Suprapubic skin (tissue), 3 donors: ENCODE data around the gene SPAG16.

ENCODE experiments used
- EP300 ChIP-seq: sonication (generic); formaldehyde crosslinking; IDR thresholded peaks from one replicate; pipeline ENCODE4 v1.6.1; 2017; ENCODE audit warnings: antibody characterized with exemption
- POLR2A ChIP-seq, 2 donors: fragments of 450-650 bp; IDR thresholded peaks; one replicate each; pipeline ENCODE4 v1.6.1; 2017; ENCODE audit warnings: antibody characterized with exemption in 2 of 2, mild to moderate bottlenecking in 2 of 2, moderate library complexity in 2 of 2
- TF ChIP-seq, protein P1 (sequence below), 2 donors: fragments of 200-600 bp in 1 of 2; fragments of 450-650 bp in 1 of 2; sonication (generic) in 1 of 2; IDR thresholded peaks; one replicate each; pipeline ENCODE4 v1.5.1; 2016 to 2019; ENCODE audit warnings: antibody characterized with exemption in 2 of 2, mild to moderate bottlenecking in 1 of 2, moderate library complexity in 1 of 2

DNA sequence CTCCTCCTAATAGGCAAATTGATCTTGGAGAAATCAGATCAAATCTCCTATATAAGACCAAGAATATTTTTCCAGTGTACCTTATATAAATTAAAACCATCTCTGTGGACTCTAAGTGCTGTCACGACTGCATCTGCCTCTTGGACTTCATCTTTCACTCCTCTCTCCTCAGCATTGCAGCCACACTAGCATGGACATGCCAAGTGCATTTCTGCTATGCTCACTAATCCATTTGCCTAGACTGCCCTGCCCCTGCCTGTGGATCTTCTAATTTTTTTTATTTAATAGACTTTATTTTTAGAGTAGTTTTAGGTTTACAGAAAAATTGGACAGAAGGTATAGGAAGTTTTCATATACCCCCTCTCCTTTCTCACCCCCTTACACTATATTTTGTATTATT, 979.9 kb downstream of the SPAG16 start:
- TF ChIP-seq POLR2A (IDR thresholded peaks at IDR 0.05) (no peak), EP300 (no peak)
- TF ChIP-seq, protein P1, sequence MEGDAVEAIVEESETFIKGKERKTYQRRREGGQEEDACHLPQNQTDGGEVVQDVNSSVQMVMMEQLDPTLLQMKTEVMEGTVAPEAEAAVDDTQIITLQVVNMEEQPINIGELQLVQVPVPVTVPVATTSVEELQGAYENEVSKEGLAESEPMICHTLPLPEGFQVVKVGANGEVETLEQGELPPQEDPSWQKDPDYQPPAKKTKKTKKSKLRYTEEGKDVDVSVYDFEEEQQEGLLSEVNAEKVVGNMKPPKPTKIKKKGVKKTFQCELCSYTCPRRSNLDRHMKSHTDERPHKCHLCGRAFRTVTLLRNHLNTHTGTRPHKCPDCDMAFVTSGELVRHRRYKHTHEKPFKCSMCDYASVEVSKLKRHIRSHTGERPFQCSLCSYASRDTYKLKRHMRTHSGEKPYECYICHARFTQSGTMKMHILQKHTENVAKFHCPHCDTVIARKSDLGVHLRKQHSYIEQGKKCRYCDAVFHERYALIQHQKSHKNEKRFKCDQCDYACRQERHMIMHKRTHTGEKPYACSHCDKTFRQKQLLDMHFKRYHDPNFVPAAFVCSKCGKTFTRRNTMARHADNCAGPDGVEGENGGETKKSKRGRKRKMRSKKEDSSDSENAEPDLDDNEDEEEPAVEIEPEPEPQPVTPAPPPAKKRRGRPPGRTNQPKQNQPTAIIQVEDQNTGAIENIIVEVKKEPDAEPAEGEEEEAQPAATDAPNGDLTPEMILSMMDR (IDR thresholded peaks at IDR 0.05), result no peak
